Measurements from ENCODE around the gene XAF1. TPM values are rescaled to one million over a fixed set of nuclear protein-coding genes. Genes with fewer than 3 reads are reported as not detected.
A peak's percentile ranks its signal among the peaks of the same experiment; 100 is the strongest.

Gene XAF1
- 5.6 to 10.6 TPM (median 8.9 TPM) in 3 replicates for polyA plus RNA-seq
- polyA plus RNA-seq (2011; ENCODE audit: low read depth), result 0.10 TPM
- 4.4 and 4.7 TPM in 2 replicates for polyA plus RNA-seq (2011; cell fraction: cytosol; rRNA removed)
- polyA plus RNA-seq (2011; cell fraction: nucleus; rRNA removed), result 21.9 and 25.1 TPM in 2 replicates
- 0.18 and 22.5 TPM in 2 replicates for polyA plus RNA-seq (2012; ENCODE audit: low replicate concordance)
- 23.2 to 78.4 TPM (median 28.7 TPM) in 3 replicates for polyA minus RNA-seq
- polyA minus RNA-seq (2011; cell fraction: cytosol; rRNA and poly(A)+ RNA removed), result 8.1 TPM
- polyA minus RNA-seq (2011; cell fraction: nucleus; rRNA and poly(A)+ RNA removed), result 12.0 and 19.1 TPM in 2 replicates

- Histone ChIP-seq H3K4me3 (ENCODE audit: control insufficient read depth in 2 of 3, extremely low read depth in 1 of 3, insufficient read depth in 2 of 3, low read depth in 1 of 3, low read length in 3 of 3) (peak within 1 kb of the TSS; percentile 38 to 65 (median 63)), H3K27ac (ENCODE audit: control insufficient read depth, insufficient read depth, low read length) (peak within 1 kb of the TSS; percentile 17), H3K9ac (ENCODE audit: control insufficient read depth, extremely low read depth, insufficient read depth, low read length) (peak within 1 kb of the TSS; percentile 62), H3K79me2 (ENCODE audit: control insufficient read depth, insufficient read depth, low read length) (no peaks in the 10 kb centered on the region), H3K36me3 (ENCODE audit: control insufficient read depth in 2 of 2, extremely low read depth in 1 of 2, insufficient read depth in 2 of 2, low read length in 2 of 2) (no peaks in the 10 kb centered on the region), H3K9me3 (ENCODE audit: control insufficient read depth, low read depth, low read length) (no peaks in the 10 kb centered on the region), H2AFZ (ENCODE audit: control insufficient read depth, low read length) (peak within 1 kb of the TSS; percentile 92), H4K20me1 (ENCODE audit: control insufficient read depth, extremely low read depth, insufficient read depth, low read length) (no peaks in the 10 kb centered on the region), H3K27me3 (ENCODE audit: control insufficient read depth, extremely low read depth, insufficient read depth, low read length) (no peaks in the 10 kb centered on the region), H3K4me1 (ENCODE audit: control insufficient read depth, extremely low read depth, insufficient read depth, low read length) (peaks cover 24% of the 10 kb centered on the region), H3K4me2 (ENCODE audit: control insufficient read depth, extremely low read depth, insufficient read depth, low read depth, low read length) (peak within 1 kb of the TSS; percentile 92), H3K9me1 (ENCODE audit: control insufficient read depth, extremely low read depth, insufficient read depth, low read length) (no peaks in the 10 kb centered on the region)
- FAIRE-seq (no peak), DNase-seq (ENCODE audit: low read depth, low spot score) (no peak)
- dilution Hi-C loops (cut with MboI; ENCODE audit: extremely low pct_ligation_motif_present, low sequenced_read_pairs), result no loop called here
- TF ChIP-seq EZH2 (IDR thresholded peaks at IDR 0.05; ENCODE audit: low read length), result no peak
- TF ChIP-seq CTCF (optimal IDR thresholded peaks at IDR 0.05 in 1 of 3, IDR thresholded peaks at IDR 0.05 in 1 of 3, conservative IDR thresholded peaks at IDR 0.05 in 1 of 3; ENCODE audit: extremely low read depth in 1 of 3, insufficient read depth in 2 of 3, low read length in 3 of 3), result peak in 1 of 3 experiments; percentile 23
Measured at GRCh38 chr17:6755731-6756184, at the start of gene XAF1. TSS of gene XAF1 (plus strand) at chr17:6756046. CDS start at chr17:6756079, 33 bp downstream.

GRCh38 chr17:6706499-6706898, 49.3 kb upstream of the XAF1 start:
- DNase-seq (ENCODE audit: low read depth, low spot score), result no peak
- dilution Hi-C loops (cut with MboI; ENCODE audit: extremely low pct_ligation_motif_present, low sequenced_read_pairs), result no loop called here
- Histone ChIP-seq H3K27me3 (ENCODE audit: control insufficient read depth, extremely low read depth, insufficient read depth, low read length) (peaks cover 15% of the 10 kb centered on the region), H3K4me2 (ENCODE audit: control insufficient read depth, extremely low read depth, insufficient read depth, low read depth, low read length) (no peak overlapping the region), H3K36me3 (ENCODE audit: control insufficient read depth in 2 of 2, extremely low read depth in 1 of 2, insufficient read depth in 2 of 2, low read length in 2 of 2) (no peaks in the 10 kb centered on the region), H3K27ac (ENCODE audit: control insufficient read depth, insufficient read depth, low read length) (no peak overlapping the region), H3K9me3 (ENCODE audit: control insufficient read depth, low read depth, low read length) (no peaks in the 10 kb centered on the region), H2AFZ (ENCODE audit: control insufficient read depth, low read length) (no peak overlapping the region), H3K9ac (ENCODE audit: control insufficient read depth, extremely low read depth, insufficient read depth, low read length) (no peak overlapping the region), H3K4me3 (ENCODE audit: control insufficient read depth in 2 of 3, extremely low read depth in 1 of 3, insufficient read depth in 2 of 3, low read depth in 1 of 3, low read length in 3 of 3) (no peak overlapping the region), H3K4me1 (ENCODE audit: control insufficient read depth, extremely low read depth, insufficient read depth, low read length) (peaks cover 7% of the 10 kb centered on the region), H3K9me1 (ENCODE audit: control insufficient read depth, extremely low read depth, insufficient read depth, low read length) (no peaks in the 10 kb centered on the region), H4K20me1 (ENCODE audit: control insufficient read depth, extremely low read depth, insufficient read depth, low read length) (no peaks in the 10 kb centered on the region), H3K79me2 (ENCODE audit: control insufficient read depth, insufficient read depth, low read length) (no peaks in the 10 kb centered on the region)
- FAIRE-seq, result no peak
- no peak for TF ChIP-seq CTCF (optimal IDR thresholded peaks at IDR 0.05 in 1 of 3, IDR thresholded peaks at IDR 0.05 in 1 of 3, conservative IDR thresholded peaks at IDR 0.05 in 1 of 3; ENCODE audit: extremely low read depth in 1 of 3, insufficient read depth in 2 of 3, low read length in 3 of 3)

Measured in keratinocyte (primary cell).